Urothelium cell line (cell line): ENCODE results near the gene TSPAN3.

Experiments
- DNase-seq: peaks from one replicate; pipeline ENCODE4 v3.0.0; 2011; ENCODE audit warnings: low spot score, mixed read lengths
- FAIRE-seq: peaks from 2 replicates; lab custom pipeline; 2011; peaks lifted over from hg19 to GRCh38; lab: Jason Lieb, UNC

TSPAN3 gene

DNA sequence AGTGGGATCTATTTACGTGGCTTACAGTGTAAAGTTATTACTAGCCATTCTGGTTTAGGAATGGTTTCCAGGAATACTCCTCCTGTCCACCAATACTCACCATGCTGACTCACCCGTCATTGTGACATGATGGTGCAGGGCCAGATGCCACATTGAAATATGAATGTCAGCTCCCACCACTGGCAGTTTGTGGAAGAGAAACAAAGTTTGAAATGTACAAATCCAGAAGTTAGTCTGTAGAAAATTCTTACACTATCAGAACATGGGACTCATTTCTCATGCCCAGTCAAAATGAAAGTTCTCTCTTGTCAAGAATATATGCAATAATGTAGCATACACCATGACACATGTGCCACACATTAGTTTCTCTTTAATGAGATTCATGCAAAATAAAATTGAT, 14.4 kb upstream of the TSPAN3 start:
- FAIRE-seq (no peak), DNase-seq (peak; percentile 43)

DNA sequence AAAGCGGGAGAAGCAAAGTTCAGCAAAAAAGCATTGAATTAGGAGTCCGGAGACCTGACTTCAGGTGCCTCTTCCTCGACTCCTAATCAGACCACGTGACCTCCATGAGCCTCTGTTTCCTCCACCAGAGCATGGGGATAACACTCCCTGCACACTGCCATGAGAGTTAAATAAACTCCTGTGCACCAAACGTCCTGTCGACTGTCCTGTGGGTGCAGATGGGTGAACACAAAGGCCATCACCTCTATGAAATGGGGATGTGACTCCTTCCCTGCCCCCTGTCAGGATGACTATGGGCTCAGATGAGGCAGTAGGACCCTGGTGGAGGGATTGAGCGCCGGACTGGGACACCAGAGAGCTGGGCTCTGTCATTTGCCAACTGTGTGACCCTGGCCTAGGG, 13.5 kb upstream of the TSPAN3 start:
- FAIRE-seq (no peak), DNase-seq (no peak)

DNA sequence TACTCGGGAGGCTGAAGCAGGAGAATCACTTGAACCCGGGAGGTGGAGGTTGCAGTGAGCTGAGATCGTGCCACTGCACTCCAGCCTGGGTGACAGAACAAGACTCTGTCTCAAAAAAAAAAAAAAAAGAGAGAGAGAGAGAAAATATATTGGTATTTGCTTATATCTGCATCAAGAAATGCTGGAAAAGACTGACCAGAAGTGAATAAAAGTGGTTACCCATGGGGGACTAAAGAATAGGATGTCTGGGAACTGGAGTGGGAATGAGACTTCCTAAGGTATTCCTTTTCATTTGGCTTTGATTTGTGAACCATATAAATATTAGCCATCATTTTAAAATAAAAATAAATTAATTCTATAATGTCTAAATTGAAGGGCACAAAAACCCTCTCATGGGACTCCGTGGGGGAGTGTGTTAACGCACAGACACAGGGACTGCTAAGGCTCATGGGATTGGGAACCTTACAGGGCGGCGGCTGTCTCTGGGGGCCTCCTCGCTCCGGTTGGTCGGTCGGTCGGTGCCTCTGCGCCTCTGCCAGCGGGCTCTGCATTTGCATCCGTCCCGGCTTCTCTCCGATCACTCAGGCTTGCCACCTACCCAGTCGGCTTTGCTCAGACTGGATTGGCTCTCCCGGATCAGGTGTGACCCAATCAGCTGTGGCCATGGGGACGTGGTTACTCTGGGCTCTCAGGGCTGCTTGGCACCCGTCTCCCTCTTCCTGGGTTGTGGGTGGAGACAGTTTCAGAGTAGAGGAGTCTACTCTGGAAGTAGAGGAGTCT, 12.7 kb upstream of the TSPAN3 start:
- DNase-seq (no peak), FAIRE-seq (no peak)

DNA sequence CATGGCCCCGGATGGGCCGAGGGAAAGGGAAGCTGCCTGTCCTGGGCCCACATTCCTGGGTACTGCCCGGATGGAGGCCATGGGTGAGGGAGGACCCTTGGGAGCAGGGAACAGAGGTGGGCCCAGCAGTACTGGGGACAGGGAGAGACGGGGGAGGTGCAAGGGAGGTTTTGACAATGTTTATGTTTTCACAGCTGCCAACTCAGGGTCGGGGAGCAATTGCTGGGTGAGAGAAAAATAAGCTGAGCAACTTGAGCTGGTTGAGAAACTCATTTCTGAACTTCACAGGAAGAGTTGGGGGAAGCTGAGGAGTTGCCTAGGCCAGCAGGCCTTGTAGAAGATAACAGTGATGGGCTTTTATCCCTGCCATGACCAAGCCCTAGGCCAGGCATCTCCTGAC, 11.1 kb upstream of the TSPAN3 start:
- DNase-seq (no peak), FAIRE-seq (no peak)

- DNase-seq: no peak
- no peak for FAIRE-seq
Measured at GRCh38 chr15:77076323-77076915, 5.5 kb upstream of the TSPAN3 start.

DNA sequence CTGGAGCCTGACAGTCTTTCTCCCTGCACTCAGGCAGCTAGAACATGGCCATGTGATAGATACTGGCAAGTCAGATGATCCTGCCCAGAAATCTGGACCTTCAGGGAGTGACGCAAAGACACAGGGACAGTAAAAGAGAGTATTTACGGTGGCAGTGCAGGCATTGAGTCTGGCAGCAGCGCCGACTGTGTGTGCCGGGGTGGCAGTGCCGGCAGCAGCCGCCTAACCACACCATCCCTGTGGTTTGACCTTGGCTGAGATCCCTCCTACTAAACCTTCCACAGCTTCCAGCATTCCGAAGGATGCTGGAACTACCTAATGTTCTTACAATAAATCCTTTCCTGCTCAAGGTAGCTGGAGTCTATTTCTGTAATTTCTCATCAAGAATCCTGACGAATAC, 4.6 kb upstream of the TSPAN3 start:
- DNase-seq: peak; percentile 74
- FAIRE-seq: no peak

- FAIRE-seq (no peak), DNase-seq (no peak)
Measured at GRCh38 chr15:77074350-77074749, 3.4 kb upstream of the TSPAN3 start.

DNA sequence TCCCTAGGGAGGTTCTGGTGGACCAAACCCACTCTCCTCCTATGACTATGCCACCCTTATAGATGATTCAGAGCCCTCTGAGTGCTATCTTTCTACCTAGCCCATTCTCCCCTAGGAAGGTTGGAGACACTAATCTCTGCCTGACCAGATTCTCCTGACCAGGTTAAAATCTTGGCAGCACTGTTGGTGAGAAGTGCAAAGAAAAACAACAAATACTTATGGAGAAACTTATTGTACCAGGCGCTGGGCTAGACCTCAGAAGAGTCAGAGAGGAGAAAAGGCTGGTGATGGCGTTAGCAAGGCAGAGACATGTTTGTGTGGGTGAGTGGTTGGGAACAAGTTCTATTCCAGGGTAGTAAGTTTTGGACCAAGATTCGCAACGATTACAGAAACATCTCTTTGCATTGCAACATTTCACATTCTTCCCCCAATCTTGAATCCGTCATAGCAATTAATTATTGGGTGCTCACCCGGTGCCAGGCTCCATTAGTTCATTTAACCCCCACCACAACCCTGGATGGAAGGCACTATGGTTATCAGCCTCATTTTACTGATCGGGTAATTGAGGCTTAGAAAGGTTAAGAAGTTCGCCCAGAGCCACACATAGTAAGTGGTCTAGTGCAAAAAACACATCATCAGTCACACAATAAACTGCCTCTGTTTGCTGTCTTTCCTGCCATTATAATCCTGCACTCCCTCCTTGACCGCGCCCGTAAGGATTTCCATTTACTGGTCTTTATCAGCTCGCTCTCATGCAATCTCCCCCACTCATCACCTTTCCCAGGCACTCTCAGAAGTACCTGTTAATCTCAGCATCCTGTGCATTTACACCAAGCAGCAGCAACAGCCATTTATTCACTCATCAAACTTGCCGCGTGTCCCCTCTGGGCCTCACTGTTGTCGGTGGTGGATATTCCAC, 655 bp upstream of the TSPAN3 start:
- DNase-seq (no peak), FAIRE-seq (no peak)

- no peak for DNase-seq
- FAIRE-seq: no peak
Measured at GRCh38 chr15:77070180-77070494, 772 bp downstream of the TSPAN3 start.

DNA sequence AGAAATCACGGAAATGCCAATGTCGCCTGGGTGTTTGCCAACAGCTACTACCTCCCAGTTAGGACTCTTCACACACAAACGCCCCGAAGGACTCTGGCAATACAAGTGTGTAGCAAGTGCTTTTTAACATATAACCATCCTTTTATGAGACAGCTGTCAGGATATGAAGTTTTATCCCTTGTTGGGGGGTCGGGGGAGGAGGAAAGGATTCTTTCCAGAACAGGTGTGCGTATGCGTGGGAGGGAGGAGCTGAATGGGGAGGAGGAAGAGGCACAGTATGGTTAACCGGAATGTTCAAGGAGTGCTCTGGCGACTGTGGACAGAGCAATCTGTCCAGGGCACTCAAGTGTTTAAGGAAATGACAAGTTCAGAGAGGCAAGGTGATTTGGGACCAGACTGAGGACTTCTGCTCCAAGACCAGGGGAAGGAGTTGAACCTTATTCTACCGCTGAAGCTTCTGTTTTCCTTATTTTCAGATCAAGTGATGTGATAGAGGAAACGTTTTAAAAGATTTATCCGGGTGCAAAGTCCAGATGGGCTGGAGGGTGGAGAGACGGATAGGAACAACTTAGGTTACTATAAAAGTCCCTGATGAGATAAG, 1.3 kb downstream of the TSPAN3 start:
- DNase-seq: no peak

DNA sequence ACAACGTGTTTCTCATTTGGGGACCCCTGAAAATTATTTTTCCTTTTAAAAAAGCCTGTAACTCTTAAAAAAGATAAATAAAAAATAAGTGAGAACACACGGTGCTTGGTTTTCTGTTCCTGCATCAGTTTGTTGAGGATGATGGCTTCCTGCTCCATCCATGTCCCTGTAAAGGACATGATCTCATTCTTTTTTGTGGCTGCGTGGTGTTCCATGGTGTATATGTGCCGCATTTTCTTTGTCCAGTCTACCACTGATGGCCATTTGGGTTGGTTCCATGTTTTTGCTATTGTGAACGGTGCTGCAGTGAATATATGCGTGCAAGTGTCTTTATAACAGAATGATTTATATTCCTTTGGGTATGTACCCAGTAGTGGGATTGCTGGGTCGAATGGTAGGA, 2.3 kb downstream of the TSPAN3 start:
- no peak for DNase-seq
- no peak for FAIRE-seq

More for the DNA sequence above, 1.3 kb downstream of the TSPAN3 start:
- FAIRE-seq: no peak

DNA sequence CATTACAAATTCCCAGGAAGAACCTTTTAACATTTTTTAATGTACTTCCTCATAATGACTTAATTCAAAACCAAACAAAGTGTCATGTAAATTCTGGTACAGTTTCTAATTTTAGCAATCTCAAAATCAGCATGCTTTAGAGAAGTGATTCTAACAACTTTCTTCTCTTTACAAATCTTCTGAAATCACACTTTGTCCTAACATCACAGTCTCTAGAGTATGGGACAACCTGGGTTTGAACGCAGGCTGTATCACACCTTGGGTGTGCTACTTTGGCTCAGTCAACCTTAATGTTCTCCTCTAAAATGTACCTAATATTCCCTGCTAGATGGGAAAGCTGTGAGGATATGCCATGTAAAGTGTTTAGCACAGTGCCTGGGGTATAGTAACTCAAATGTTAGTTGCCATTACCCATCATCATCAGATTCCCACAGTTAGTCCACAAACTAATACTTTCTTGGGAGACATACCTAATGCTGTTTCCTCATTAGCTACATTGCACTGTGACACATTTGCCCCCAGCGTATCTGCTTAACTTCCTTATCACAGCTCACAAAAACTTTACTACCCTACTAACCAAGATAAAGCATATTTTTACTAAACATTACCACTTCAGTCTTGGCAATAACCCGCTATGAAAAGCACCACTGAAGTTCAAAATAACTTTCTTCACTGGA, 3.1 kb downstream of the TSPAN3 start:
- FAIRE-seq (no peak), DNase-seq (no peak)

DNA sequence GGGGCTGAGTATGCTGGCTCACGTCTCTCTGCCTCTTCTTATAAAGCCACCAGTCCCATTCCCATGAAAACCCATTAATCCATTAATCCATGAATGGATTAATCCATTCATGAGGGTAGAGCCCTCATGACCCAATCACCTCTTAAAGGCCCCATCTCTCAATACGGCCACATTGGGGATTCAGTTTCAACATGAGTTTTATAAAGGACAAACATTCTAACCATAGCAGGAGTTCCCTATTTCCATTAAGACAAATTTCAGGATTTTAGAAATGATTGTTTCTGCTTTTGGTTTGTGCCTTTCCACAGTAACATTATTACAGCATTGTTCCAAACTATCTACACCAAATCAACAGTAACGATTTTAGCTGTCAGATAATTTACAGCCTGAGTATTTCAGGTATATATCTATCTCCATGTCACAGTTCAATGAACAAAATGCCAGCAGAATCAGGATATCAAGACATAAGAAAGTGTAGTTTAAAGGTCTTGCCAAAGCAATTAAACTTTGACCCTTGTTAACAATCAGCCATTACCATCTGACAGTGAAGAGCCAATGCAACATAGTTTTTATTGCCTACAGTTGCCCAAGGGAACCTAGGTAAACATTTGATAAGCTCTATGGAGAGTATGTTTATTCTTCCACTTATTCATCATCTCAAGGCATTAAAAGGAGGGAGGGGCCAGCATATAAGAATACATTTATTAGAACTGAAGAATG, 3.8 kb downstream of the TSPAN3 start:
- DNase-seq: no peak
- no peak for FAIRE-seq

GRCh38 chr15:77064539-77065308, 6.2 kb downstream of the TSPAN3 start:
- FAIRE-seq (no peak), DNase-seq (no peak)

DNA sequence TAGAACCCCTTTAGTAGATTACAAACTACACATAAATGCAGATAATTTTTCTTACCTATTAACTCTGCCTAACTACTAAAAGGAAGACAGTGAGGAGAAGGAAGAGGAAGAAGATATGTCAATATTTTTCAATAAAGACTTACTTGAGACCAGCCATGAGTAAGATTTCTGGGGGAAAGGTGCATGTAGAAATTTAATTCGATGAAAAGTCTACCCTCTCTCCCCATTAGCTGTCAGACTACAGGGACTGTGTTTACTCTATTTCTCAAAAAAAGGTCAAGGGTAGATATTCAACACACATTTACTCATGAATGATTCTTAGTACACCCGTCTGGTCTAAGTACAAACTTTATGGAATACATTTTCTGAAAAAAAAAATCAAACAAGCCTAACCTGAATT, 6.8 kb downstream of the TSPAN3 start:
- FAIRE-seq (no peak), DNase-seq (no peak)

GRCh38 chr15:77063249-77063648, 7.7 kb downstream of the TSPAN3 start:
- DNase-seq (no peak), FAIRE-seq (no peak)

GRCh38 chr15:77060546-77060945, 10.4 kb downstream of the TSPAN3 start:
- no peak for FAIRE-seq

GRCh38 chr15:77059786-77060361, 11.0 kb downstream of the TSPAN3 start:
- FAIRE-seq (no peak), DNase-seq (no peak)

More at GRCh38 chr15:77060546-77060945, 10.4 kb downstream of the TSPAN3 start:
- no peak for DNase-seq

GRCh38 chr15:77058468-77058867, 12.4 kb downstream of the TSPAN3 start:
- no peak for FAIRE-seq
- DNase-seq: no peak
